Mesothelial cell of epicardium (in vitro differentiated cells): ENCODE measurements around the gene APOA1. TPM values are rescaled to one million over a fixed set of nuclear protein-coding genes. Genes with fewer than 3 reads are reported as not detected.

Experiments
- DNase-seq, 2 experiments: peaks; one replicate each; pipeline ENCODE4 v3.0.0; 2021; ENCODE audit warnings: low spot score in 2 of 2; ENCODE audit not compliant: unreplicated experiment in 2 of 2
- H3K27ac Mint-ChIP-seq: 2 replicates; pipeline ENCODE4 v1.8.0; 2021; ENCODE audit warnings: mixed read lengths
- H3K27me3 Mint-ChIP-seq: 2 replicates; pipeline ENCODE4 v1.8.0; 2021; ENCODE audit warnings: low read depth, mixed read lengths
- H3K36me3 Mint-ChIP-seq: 2 replicates; pipeline ENCODE4 v1.8.0; 2021; ENCODE audit warnings: mixed read lengths
- H3K4me1 Mint-ChIP-seq: 2 replicates; pipeline ENCODE4 v1.8.0; 2021; ENCODE audit warnings: mixed read lengths
- H3K4me3 Mint-ChIP-seq: 2 replicates; pipeline ENCODE4 v1.8.0; 2021; ENCODE audit warnings: mild to moderate bottlenecking, moderate library complexity, mixed read lengths
- H3K9me3 Mint-ChIP-seq: 2 replicates; pipeline ENCODE4 v1.8.0; 2021; ENCODE audit warnings: mixed read lengths
- CTCF ChIP-seq: fragments of 200-600 bp; sonication (generic); IDR thresholded peaks from one replicate; pipeline ENCODE4 v1.5.0; 2021; ENCODE audit warnings: antibody characterized with exemption; ENCODE audit not compliant: unreplicated experiment
- total RNA-seq: library from RNA; stranded (reverse); gene quantifications from 3 replicates; pipeline ENCODE4 v1.2.1, GENCODE V29; 2021

The APOA1 gene
- total RNA-seq, 1 donor from 2014 or later: 0.65 TPM

- no peak for TF ChIP-seq CTCF
- no peaks in the 10 kb centered on the region for H3K36me3 Mint-ChIP-seq
- no peak for DNase-seq
- no peaks in the 10 kb centered on the region for H3K9me3 Mint-ChIP-seq
- peaks cover 14% of the 10 kb centered on the region for H3K4me1 Mint-ChIP-seq
- H3K27ac Mint-ChIP-seq: no peak overlapping the region
- no peak overlapping the region for H3K4me3 Mint-ChIP-seq
- no peaks in the 10 kb centered on the region for H3K27me3 Mint-ChIP-seq
These were observed 8.5 kb downstream of the APOA1 start for GRCh38 chr11:116828632-116829524.

- H3K27me3 Mint-ChIP-seq: no peaks in the 10 kb centered on the region
- H3K4me1 Mint-ChIP-seq: peaks cover 14% of the 10 kb centered on the region
- H3K9me3 Mint-ChIP-seq: no peaks in the 10 kb centered on the region
- no peak overlapping the region for H3K4me3 Mint-ChIP-seq
- H3K36me3 Mint-ChIP-seq: no peaks in the 10 kb centered on the region
- no peak for DNase-seq
- no peak for TF ChIP-seq CTCF
- no peak overlapping the region for H3K27ac Mint-ChIP-seq
These were observed 10.0 kb downstream of the APOA1 start for GRCh38 chr11:116827461-116827860.

GRCh38 chr11:116826751-116827431 is 10.5 kb downstream of the APOA1 start:
- Mint-ChIP-seq H3K27ac (no peak overlapping the region), H3K4me3 (no peak overlapping the region), H3K4me1 (peaks cover 14% of the 10 kb centered on the region), H3K36me3 (no peaks in the 10 kb centered on the region), H3K9me3 (no peaks in the 10 kb centered on the region), H3K27me3 (no peaks in the 10 kb centered on the region)
- no peak for TF ChIP-seq CTCF
- DNase-seq: no peak

GRCh38 chr11:116825854-116826750 is 11.3 kb downstream of the APOA1 start:
- Mint-ChIP-seq H3K27me3 (no peaks in the 10 kb centered on the region), H3K4me1 (peaks cover 14% of the 10 kb centered on the region), H3K27ac (no peak overlapping the region), H3K9me3 (no peaks in the 10 kb centered on the region), H3K4me3 (no peak overlapping the region), H3K36me3 (no peaks in the 10 kb centered on the region)
- no peak for TF ChIP-seq CTCF
- no peak for DNase-seq

- H3K27me3 Mint-ChIP-seq: no peaks in the 10 kb centered on the region
- no peak for TF ChIP-seq CTCF
- H3K9me3 Mint-ChIP-seq: no peaks in the 10 kb centered on the region
- no peaks in the 10 kb centered on the region for H3K36me3 Mint-ChIP-seq
- no peak for DNase-seq
- no peak overlapping the region for H3K27ac Mint-ChIP-seq
- peaks cover 14% of the 10 kb centered on the region for H3K4me1 Mint-ChIP-seq
- H3K4me3 Mint-ChIP-seq: no peak overlapping the region
These were observed 12.0 kb downstream of the APOA1 start for GRCh38 chr11:116825434-116825833.
